ENCODE data around the gene RIBC2.
"Not testable (repeated sequence)": the region's sequence is repeated elsewhere in the genome, so short reads cannot be mapped to it uniquely, and the experiment has no call there.

RIBC2 gene

GRCh38 chr22:45424241-45424731 lies 10.8 kb downstream of the RIBC2 start:
- DNase-seq (ENCODE audit: low read depth): no peak

GRCh38 chr22:45425101-45425500 lies 11.6 kb downstream of the RIBC2 start:
- no peak for DNase-seq (ENCODE audit: low read depth)

GRCh38 chr22:45425531-45426265 lies 12.2 kb downstream of the RIBC2 start:
- no peak for DNase-seq (ENCODE audit: low read depth)

GRCh38 chr22:45426387-45426786 lies 12.9 kb downstream of the RIBC2 start:
- DNase-seq (ENCODE audit: low read depth): no peak

- DNase-seq (ENCODE audit: low read depth): no peak
Measured at GRCh38 chr22:45427114-45427513, 13.6 kb downstream of the RIBC2 start.

- DNase-seq (ENCODE audit: low read depth): no peak
Measured at GRCh38 chr22:45428391-45429385, 15.2 kb downstream of the RIBC2 start.

- DNase-seq (ENCODE audit: low read depth): no peak
Measured at GRCh38 chr22:45429424-45429823, 15.9 kb downstream of the RIBC2 start.

- DNase-seq (ENCODE audit: low read depth): no peak
Measured at GRCh38 chr22:45429981-45430775, 16.7 kb downstream of the RIBC2 start.

GRCh38 chr22:45430871-45431270 lies 17.4 kb downstream of the RIBC2 start:
- DNase-seq (ENCODE audit: low read depth): no peak

- no peak for DNase-seq (ENCODE audit: low read depth)
Measured at GRCh38 chr22:45434981-45435380, 21.5 kb downstream of the RIBC2 start.

GRCh38 chr22:45435544-45436139 lies 22.1 kb downstream of the RIBC2 start:
- DNase-seq (ENCODE audit: low read depth): peak; percentile 68

- not testable (repeated sequence) for DNase-seq (ENCODE audit: low read depth)
Measured at GRCh38 chr22:45436871-45437517, 23.5 kb downstream of the RIBC2 start.

GRCh38 chr22:45438336-45438735 lies 24.8 kb downstream of the RIBC2 start:
- DNase-seq (ENCODE audit: low read depth): no peak

- not testable (repeated sequence) for DNase-seq (ENCODE audit: low read depth)
Measured at GRCh38 chr22:45440688-45441087, 27.2 kb downstream of the RIBC2 start.

- DNase-seq (ENCODE audit: low read depth): no peak
Measured at GRCh38 chr22:45441138-45441537, 27.6 kb downstream of the RIBC2 start.

- no peak for DNase-seq (ENCODE audit: low read depth)
Measured at GRCh38 chr22:45442116-45442515, 28.6 kb downstream of the RIBC2 start.

GRCh38 chr22:45444168-45444567 lies 30.7 kb downstream of the RIBC2 start:
- no peak for DNase-seq (ENCODE audit: low read depth)

- DNase-seq (ENCODE audit: low read depth): no peak
Measured at GRCh38 chr22:45445031-45445710, 31.7 kb downstream of the RIBC2 start.

- no peak for DNase-seq (ENCODE audit: low read depth)
Measured at GRCh38 chr22:45446216-45446615, 32.7 kb downstream of the RIBC2 start.

- DNase-seq (ENCODE audit: low read depth): not testable (repeated sequence)
Measured at GRCh38 chr22:45447596-45447995, 34.1 kb downstream of the RIBC2 start.
